Activated T-helper 1 cell treated with anti-CD3 and anti-CD28 coated beads, Interleukin-2, amount 50 U/mL, for 16 hours (primary cell): ENCODE data around the gene TMEM204.

Source experiments
- DNase-seq, 2 donors: peaks; one replicate each; pipeline ENCODE4 v3.0.0-alpha.2; 2020; ENCODE audit warnings: low read depth in 1 of 2, low spot score in 1 of 2

TMEM204 gene

GRCh38 chr16:1520461-1520860 is 13.0 kb upstream of the TMEM204 start:
- DNase-seq, result no peak

DNA sequence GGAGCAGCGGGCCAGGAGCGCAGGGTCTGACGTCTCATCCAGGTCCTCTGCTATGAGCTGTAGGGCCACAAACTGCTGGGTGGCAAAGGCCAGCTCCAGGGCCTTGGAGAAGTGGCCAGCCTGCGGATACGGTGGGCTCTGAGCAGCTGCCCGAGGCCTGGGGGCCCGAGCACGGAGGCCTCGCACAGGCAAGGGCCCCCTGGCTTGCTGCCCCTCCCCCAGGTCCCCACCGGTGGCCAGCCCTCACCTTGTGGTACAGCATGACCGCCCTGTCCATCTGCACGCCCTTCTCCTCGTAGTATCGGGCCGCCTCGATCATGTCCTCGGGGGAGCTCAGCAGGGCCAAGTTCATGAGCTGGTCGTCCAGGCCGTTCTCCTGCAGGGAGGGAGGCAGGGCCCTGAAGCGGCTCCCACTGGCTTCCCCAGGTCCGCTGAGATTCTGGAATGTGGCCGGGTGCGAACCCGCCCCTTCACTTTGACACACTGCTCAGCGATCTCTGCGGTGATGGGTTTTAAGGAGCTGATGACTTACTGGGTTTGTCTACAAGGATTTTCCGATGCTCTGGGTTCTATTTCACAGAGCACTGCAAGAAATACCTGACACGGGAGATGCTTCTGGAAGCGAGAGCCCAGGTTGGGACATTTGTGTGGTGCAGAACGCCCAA is 9.8 kb upstream of the TMEM204 start:
- no peak for DNase-seq

GRCh38 chr16:1524366-1524765 is 9.1 kb upstream of the TMEM204 start:
- DNase-seq, result no peak

GRCh38 chr16:1525871-1526607 is 7.4 kb upstream of the TMEM204 start:
- no peak for DNase-seq

DNA sequence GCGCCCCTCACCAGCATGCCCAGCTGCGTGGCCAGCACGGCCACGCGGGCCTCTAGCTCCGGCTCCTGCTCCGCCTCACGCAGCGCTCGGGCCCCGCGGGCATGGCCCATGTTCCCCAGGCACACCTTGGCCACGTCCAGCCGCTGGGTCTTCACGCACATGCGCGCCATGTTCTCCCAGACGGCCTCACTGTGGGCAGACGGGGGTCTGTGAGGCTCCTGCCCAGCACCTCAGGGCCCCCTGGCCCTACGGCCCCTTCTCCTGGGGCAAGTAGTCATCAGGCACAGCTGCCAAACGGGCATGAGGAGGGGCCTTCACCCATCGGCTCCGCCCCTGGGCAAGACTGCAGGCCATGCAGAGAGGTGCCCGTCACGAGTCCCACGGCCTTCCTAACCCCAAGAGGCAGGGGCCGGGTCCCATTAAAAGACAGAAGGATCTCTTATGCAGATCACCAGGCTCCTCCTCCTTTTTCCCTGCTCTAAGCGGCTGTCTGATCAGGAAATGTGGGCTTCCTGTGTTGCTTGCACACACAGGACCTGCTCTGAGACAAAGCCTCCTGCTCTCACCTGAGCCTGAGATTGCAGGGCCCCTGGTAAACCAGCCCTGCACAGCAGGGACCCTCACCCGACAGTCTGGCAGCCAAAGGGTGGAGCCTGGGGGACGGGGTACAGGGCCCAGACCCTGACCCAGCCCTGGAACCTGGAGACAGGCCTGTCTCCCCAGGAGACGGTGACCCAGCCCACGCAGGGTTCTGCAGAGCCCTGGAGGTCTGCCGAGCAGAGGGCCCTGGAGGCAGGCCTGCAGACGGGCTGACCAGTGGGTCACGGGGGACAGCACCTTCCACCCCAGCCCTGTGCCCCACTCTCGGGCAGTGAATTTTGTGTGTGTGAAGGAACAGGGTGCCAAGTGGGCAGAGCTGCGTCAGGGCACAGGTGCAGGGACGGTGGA is 6.6 kb upstream of the TMEM204 start:
- no peak for DNase-seq

- DNase-seq, result no peak
These were observed 5.3 kb upstream of the TMEM204 start for GRCh38 chr16:1527836-1528811.

DNA sequence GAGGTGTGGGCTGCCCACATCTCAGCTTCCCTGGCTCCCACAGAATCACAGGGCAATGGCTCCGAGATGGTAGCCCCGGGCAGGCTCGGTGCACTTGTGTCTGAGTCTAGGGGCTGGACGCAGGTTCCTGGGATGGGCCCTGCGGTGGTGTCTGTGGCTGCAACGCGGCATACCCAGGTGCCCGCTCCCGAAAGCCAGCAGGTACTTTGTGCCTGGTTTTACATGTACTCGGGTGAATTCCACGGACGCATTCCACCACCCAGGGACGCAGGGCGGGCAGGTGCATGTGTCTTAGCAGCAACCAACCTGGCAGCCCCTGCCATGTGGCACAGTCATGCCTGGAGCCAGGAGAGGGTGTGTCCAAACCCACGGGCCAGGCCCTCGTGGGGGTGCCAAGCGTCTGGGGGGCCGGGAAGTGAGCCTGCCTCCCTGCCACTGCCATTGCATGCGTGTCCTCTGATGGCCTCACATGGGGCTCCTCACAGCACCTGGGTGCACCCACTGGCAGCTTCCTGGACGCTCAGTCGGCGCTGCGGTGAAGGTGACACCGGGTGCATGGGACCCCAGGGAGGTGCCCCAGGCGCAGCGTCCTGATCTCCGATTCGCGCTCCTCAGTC is 4.4 kb upstream of the TMEM204 start:
- DNase-seq, result no peak

- no peak for DNase-seq
These were observed 3.0 kb upstream of the TMEM204 start for GRCh38 chr16:1530349-1530882.

- DNase-seq, result no peak
These were observed 2.4 kb upstream of the TMEM204 start for GRCh38 chr16:1530883-1531637.

- no peak for DNase-seq
These were observed 1.9 kb upstream of the TMEM204 start for GRCh38 chr16:1531638-1531910.

DNA sequence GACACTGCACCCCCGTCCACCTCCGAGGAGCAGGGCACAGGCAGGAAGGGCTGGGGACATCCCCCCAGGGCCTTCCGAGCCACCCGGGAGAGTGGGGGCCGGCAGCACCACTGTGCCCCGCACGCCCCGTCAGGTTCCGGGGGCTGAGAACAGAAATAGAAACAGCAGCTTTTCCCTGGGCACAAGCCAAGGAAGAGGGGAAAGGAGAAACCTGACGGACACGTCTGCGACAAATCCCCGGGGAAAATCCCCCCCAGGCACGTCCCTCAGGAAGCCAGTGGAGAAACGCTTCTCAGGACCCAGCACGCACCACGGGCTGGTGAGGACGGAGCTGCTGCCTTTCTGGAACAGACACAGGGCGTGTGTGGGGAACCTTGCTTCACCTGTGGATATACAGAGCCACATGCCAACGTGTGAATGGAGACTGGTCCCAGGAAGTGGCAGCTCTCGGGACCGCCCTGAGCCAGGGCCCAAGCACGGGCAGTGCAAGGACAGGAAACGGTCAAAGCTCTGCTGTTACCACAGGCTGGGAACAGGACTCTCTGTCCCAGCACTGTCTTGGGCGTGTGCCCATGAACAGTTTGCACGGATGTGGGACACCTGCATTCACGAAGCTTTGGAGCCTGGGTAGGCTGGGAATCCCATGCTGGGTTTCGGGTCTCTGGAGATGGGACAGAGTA is 1.2 kb upstream of the TMEM204 start:
- no peak for DNase-seq

- DNase-seq, result no peak
These were observed 695 bp upstream of the TMEM204 start for GRCh38 chr16:1532771-1533170.

DNA sequence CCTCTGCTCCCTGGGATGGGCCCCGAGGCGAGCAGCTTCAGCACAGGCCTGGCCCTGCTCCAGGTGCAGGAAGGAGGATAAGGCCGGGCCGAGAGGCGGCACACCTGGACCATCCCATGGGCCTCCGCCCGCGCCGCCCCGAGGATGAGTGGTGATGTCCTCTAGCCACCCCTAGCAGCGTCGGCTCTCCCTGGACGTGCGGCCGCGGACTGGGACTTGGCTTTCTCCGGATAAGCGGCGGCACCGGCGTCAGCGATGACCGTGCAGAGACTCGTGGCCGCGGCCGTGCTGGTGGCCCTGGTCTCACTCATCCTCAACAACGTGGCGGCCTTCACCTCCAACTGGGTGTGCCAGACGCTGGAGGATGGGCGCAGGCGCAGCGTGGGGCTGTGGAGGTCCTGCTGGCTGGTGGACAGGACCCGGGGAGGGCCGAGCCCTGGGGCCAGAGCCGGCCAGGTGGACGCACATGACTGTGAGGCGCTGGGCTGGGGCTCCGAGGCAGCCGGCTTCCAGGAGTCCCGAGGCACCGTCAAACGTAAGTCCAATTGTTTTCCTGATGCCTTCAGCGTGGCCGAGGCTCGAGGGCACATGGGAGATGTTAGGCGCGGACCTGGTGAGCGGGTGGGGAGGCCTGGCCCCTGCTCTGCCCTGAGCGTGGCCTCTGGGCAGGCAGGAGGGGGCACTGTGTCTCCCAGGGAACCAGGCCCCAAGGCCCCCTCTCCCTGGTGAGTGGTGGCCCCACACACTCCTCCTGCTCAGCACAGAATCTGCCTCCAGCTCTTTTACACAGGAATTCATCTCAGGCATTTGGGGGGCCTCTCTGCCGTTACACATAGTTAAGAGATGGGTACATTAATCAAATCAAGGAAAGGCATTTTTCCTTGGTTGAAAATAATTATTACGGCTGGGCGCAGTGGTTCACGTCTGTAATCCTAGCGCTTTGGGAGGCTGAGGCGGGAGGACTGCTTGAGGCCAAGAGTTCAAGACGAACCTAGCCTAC is 855 bp downstream of the TMEM204 start:
- DNase-seq, result no peak

DNA sequence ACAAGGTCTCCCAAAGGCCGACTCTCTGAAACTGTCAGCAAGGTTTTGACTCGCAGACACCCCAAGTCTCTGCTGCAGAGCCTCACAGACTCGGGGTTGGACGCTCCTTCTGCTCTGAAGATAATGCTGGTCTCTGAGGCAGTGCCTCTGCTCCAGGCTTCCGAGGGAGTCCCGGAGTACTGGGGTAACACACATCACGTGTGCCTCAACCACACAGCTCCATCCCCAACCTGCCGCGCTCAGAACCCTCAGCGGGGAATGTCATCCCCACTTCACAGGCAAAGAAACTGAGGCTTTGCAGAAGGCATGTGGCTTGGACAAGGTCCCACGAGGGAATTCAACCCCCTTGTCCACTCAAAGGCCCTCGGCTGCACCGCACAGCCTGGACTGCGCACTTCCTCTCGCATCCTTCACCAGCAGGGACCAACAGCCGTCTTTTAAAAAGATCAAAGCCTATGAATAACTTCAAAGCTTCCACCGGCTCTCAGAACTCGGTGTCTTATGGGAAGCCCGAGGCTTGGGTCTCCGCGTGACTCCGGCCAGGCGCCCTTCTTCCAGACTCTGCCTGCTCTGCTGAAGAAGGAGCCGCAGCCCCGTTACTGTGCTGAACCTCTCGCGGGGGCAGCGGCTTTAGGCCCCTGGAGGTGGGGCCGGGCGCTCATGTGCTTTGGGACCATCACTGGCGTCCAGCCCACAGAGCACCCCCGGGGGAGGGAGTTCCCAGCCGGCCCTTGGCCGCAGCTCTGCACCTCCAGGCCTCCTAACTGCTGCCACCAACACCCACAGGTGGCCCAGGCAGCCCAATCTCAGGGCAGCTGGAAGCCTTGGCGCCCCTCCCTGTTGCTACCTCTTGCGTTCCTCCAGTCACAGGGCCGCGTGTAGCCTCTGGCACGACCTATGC is 2.2 kb downstream of the TMEM204 start:
- DNase-seq, result no peak

- no peak for DNase-seq
These were observed 3.1 kb downstream of the TMEM204 start for GRCh38 chr16:1536601-1537000.

DNA sequence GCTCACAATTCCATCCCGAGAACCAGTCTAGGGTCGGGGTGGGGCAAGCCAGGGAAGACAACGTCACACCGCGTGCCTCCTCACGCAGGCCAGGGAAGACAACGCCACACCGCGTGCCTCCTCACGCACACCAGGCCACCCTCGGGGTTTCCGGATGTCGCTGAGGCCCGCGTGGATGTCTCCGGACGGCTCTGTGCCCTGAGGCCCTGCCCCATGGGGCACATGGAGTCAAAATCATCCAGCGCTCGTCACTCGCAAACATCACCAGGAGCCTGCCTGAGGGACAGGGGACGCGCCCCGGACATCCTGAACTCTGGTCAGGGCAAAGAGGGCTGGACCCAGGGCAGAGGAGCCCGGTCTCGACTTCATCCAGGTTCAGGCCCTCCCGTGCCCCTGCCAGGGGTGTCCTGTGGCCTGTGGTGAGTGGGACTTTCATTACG is 3.7 kb downstream of the TMEM204 start:
- DNase-seq, result no peak
